ENCODE data around the gene NR2F2.

Gene NR2F2

GRCh38 chr15:96369351-96369750, 38.9 kb downstream of the NR2F2 start:
- no peak for TF ChIP-seq SIN3A (IDR thresholded peaks at IDR 0.05; ENCODE audit: borderline replicate concordance, insufficient read depth, low read length)

- TF ChIP-seq REST (IDR thresholded peaks at IDR 0.05; ENCODE audit: insufficient read depth in 1 of 2, low read depth in 2 of 2, low read length in 2 of 2) (no peak), FOXP2 (optimal IDR thresholded peaks at IDR 0.05; ENCODE audit: borderline replicate concordance, extremely low read depth, extremely low read length, insufficient read depth) (no peak), POLR2AphosphoS5 (IDR thresholded peaks at IDR 0.05; ENCODE audit: low read depth, low read length) (no peak), TAF1 (IDR thresholded peaks at IDR 0.05; ENCODE audit: borderline replicate concordance, insufficient read depth, low read length) (no peak), SIN3A (IDR thresholded peaks at IDR 0.05; ENCODE audit: borderline replicate concordance, insufficient read depth, low read length) (no peak)
These were observed 39.5 kb downstream of the NR2F2 start for GRCh38 chr15:96369825-96370621.

- no peak for TF ChIP-seq REST (IDR thresholded peaks at IDR 0.05; ENCODE audit: insufficient read depth in 1 of 2, low read depth in 2 of 2, low read length in 2 of 2)
- no peak for TF ChIP-seq FOXP2 (optimal IDR thresholded peaks at IDR 0.05; ENCODE audit: borderline replicate concordance, extremely low read depth, extremely low read length, insufficient read depth)
- TF ChIP-seq POLR2AphosphoS5 (IDR thresholded peaks at IDR 0.05; ENCODE audit: low read depth, low read length), result no peak
- TF ChIP-seq TAF1 (IDR thresholded peaks at IDR 0.05; ENCODE audit: borderline replicate concordance, insufficient read depth, low read length), result no peak
- TF ChIP-seq SIN3A (IDR thresholded peaks at IDR 0.05; ENCODE audit: borderline replicate concordance, insufficient read depth, low read length), result no peak
These were observed 42.1 kb downstream of the NR2F2 start for GRCh38 chr15:96372554-96372953.

GRCh38 chr15:96374499-96374898, 44.0 kb downstream of the NR2F2 start:
- no peak for TF ChIP-seq POLR2AphosphoS5 (IDR thresholded peaks at IDR 0.05; ENCODE audit: low read depth, low read length)
- TF ChIP-seq FOXP2 (optimal IDR thresholded peaks at IDR 0.05; ENCODE audit: borderline replicate concordance, extremely low read depth, extremely low read length, insufficient read depth), result no peak

GRCh38 chr15:96381463-96381862, 51.0 kb downstream of the NR2F2 start:
- TF ChIP-seq REST (IDR thresholded peaks at IDR 0.05; ENCODE audit: insufficient read depth in 1 of 2, low read depth in 2 of 2, low read length in 2 of 2) (no peak), POLR2AphosphoS5 (IDR thresholded peaks at IDR 0.05; ENCODE audit: low read depth, low read length) (no peak), SIN3A (IDR thresholded peaks at IDR 0.05; ENCODE audit: borderline replicate concordance, insufficient read depth, low read length) (no peak), TAF1 (IDR thresholded peaks at IDR 0.05; ENCODE audit: borderline replicate concordance, insufficient read depth, low read length) (no peak), FOXP2 (optimal IDR thresholded peaks at IDR 0.05; ENCODE audit: borderline replicate concordance, extremely low read depth, extremely low read length, insufficient read depth) (no peak)

- no peak for TF ChIP-seq POLR2AphosphoS5 (IDR thresholded peaks at IDR 0.05; ENCODE audit: low read depth, low read length)
- no peak for TF ChIP-seq TAF1 (IDR thresholded peaks at IDR 0.05; ENCODE audit: borderline replicate concordance, insufficient read depth, low read length)
- TF ChIP-seq SIN3A (IDR thresholded peaks at IDR 0.05; ENCODE audit: borderline replicate concordance, insufficient read depth, low read length), result no peak
- TF ChIP-seq FOXP2 (optimal IDR thresholded peaks at IDR 0.05; ENCODE audit: borderline replicate concordance, extremely low read depth, extremely low read length, insufficient read depth), result no peak
- no peak for TF ChIP-seq REST (IDR thresholded peaks at IDR 0.05; ENCODE audit: insufficient read depth in 1 of 2, low read depth in 2 of 2, low read length in 2 of 2)
These were observed 54.7 kb downstream of the NR2F2 start for GRCh38 chr15:96385195-96385594.

Data from PFSK-1 (cell line).